ENCODE measurements around the gene KCNT2.

DNA sequence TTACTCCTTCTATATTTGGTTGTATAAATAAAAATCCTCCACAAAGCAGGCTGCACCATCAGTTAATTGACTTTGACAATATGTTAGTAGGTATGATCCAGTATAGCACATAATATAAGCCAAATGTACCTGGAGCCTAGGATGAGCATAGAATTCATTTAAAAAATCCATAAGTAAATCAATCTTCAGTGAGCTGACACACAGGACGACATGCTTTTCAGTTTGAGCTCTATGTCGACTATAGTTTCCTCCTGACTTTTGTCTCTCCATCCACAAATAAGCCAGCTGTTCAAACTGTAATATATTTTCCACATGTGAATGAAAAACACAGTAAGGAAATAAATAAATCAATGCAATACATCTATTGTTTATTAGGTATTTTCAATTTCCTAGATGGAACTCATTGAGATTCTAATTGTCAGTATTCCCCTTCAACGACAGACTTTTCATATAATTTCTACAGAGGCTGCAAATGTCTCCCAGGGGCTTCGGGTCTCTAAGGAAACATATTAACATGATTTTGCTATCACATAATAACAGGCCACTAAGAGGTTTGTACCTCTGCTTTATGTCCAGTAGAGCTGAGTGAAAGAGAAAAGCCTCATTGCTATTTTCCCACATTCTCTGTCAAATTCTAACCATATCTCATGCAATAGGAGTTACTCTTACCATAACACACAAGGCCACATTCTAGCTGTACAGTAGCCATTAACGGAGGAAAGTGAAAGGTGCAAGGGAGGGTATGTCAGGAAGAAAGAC lies 180.1 kb downstream of the KCNT2 start:
- TF ChIP-seq, protein P1, sequence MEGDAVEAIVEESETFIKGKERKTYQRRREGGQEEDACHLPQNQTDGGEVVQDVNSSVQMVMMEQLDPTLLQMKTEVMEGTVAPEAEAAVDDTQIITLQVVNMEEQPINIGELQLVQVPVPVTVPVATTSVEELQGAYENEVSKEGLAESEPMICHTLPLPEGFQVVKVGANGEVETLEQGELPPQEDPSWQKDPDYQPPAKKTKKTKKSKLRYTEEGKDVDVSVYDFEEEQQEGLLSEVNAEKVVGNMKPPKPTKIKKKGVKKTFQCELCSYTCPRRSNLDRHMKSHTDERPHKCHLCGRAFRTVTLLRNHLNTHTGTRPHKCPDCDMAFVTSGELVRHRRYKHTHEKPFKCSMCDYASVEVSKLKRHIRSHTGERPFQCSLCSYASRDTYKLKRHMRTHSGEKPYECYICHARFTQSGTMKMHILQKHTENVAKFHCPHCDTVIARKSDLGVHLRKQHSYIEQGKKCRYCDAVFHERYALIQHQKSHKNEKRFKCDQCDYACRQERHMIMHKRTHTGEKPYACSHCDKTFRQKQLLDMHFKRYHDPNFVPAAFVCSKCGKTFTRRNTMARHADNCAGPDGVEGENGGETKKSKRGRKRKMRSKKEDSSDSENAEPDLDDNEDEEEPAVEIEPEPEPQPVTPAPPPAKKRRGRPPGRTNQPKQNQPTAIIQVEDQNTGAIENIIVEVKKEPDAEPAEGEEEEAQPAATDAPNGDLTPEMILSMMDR (IDR thresholded peaks at IDR 0.05) = no peak
- TF ChIP-seq EZH2 (IDR thresholded peaks at IDR 0.05) = no peak

All from neural progenitor cell (in vitro differentiated cells).